Measurements from ENCODE around the gene RCN2.

RCN2 gene

DNA sequence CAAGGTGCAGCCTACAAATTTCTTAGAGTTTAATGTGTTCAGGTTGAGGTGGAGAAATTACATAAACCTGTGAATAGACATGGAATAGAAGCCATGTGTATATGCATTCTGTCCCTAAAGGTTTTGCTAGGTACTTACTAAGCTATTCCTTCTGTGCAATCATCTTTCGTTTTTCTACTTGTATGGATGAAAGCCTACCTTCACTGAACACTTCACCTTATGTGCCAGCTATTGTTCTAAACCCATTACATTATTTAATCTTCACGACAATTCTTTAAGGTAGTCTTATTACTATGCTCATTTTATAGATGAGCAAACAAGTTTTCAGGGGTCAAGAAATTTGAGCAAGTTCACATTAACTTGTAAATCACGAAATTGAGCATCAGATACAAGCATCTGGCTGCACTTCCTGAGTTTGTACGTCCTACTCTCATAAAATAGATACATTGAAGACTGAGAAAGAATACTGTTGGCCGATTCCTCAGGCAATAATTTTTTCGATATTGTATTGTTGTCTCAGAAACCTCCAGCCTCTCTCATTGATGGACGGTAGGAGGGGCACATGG is 635 bp upstream of the RCN2 start:
- DNase-seq (ENCODE audit: extremely low read depth, insufficient read length): no peak

DNA sequence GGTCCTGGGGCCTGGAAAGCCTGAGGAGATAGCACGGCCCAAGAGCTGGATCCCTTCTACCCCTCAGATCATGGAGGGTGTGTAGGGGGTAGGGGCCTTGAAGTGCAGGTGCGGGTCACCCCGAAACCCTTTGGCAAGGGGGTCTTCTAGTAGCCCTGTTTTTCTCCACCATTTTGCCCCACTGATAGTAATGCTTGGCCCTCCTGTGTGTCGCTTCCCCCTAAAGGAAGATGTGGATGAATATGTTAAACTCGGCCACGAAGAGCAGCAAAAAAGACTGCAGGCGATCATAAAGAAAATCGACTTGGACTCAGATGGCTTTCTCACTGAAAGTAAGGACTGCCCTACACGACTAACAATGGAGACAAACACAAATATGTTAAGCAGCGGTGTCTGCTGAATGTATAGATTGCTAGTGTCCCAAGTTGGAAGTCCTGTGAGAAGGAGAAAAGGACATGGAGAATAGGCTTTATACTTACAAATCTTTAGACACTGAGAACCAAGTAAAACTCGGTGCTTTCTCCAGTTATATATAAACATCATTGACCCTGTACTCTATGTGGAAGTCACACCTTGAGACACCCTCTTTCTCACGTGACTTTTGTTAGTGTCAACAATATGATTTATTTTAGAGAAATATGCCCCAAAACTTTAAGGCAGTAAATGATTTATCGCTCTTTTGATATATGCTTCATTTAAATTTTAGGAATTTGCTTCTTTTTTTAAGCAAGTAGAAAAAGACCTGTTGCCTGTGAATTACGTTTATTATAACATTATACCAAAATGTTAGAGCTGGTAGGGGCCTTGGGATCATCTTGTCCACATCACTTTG is 802 bp downstream of the RCN2 start:
- Histone ChIP-seq H3K27me3 (replicated peaks; ENCODE audit: control insufficient read depth, insufficient read depth, low read length) (no peaks in the 10 kb centered on the region), H3K4me3 (replicated peaks; ENCODE audit: low read depth, low read length) (peak overlapping the region; percentile 83), H3K36me3 (ENCODE audit: control insufficient read depth, insufficient read depth, low read length) (no peaks in the 10 kb centered on the region; the same call in 1 of the 2 replicates)
- DNase-seq (ENCODE audit: extremely low read depth, insufficient read length): no peak
- TF ChIP-seq, protein P1, sequence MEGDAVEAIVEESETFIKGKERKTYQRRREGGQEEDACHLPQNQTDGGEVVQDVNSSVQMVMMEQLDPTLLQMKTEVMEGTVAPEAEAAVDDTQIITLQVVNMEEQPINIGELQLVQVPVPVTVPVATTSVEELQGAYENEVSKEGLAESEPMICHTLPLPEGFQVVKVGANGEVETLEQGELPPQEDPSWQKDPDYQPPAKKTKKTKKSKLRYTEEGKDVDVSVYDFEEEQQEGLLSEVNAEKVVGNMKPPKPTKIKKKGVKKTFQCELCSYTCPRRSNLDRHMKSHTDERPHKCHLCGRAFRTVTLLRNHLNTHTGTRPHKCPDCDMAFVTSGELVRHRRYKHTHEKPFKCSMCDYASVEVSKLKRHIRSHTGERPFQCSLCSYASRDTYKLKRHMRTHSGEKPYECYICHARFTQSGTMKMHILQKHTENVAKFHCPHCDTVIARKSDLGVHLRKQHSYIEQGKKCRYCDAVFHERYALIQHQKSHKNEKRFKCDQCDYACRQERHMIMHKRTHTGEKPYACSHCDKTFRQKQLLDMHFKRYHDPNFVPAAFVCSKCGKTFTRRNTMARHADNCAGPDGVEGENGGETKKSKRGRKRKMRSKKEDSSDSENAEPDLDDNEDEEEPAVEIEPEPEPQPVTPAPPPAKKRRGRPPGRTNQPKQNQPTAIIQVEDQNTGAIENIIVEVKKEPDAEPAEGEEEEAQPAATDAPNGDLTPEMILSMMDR (IDR thresholded peaks at IDR 0.05; ENCODE audit: insufficient read depth, low read length, poor library complexity, severe bottlenecking): no peak

More for the DNA sequence above, 635 bp upstream of the RCN2 start:
- TF ChIP-seq, protein P1 (IDR thresholded peaks at IDR 0.05; ENCODE audit: insufficient read depth, low read length, poor library complexity, severe bottlenecking): no peak
- H3K36me3 ChIP-seq (ENCODE audit: control insufficient read depth, insufficient read depth, low read length): no peaks in the 10 kb centered on the region
- H3K27me3 ChIP-seq (replicated peaks; ENCODE audit: control insufficient read depth, insufficient read depth, low read length): no peaks in the 10 kb centered on the region
- H3K4me3 ChIP-seq (replicated peaks; ENCODE audit: low read depth, low read length): peak overlapping the region; percentile 76

DNA sequence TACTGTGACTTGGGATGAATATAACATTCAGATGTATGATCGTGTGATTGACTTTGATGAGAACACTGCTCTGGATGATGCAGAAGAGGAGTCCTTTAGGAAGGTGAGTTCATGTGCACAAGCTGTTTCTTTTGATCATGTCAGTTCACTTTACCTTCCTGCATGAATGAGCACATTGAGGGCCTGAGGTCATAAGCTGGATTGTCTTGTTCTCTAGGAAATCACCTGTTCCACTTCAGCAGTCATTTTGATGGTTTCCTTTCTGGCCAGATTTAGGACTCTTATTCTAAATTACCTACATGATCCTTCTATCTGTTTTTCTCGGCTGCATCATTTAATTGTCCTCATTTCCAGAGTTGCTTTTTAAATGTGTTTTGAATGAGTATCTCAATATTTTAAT is 4.1 kb downstream of the RCN2 start:
- DNase-seq (ENCODE audit: extremely low read depth, insufficient read length): peak; percentile 58
- TF ChIP-seq, protein P1 (IDR thresholded peaks at IDR 0.05; ENCODE audit: insufficient read depth, low read length, poor library complexity, severe bottlenecking): no peak

DNA sequence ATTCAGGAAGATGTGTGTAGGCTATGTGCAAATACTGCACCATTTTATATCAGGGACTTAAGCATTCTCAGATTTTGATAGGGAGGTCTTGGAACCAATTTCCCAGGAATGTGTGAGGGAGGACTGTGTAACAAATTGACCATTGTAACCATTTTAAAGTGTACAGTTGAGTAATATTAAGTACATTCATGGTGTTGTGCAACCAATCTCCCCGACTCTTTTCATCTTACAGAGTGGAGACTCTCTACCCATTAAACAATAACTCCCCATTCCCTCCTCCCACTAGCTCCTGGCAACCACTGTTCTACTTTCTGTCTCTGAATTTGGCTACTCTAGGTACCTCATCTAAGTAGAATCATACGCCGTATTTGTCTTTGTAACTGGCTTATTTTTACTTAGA is 5.1 kb downstream of the RCN2 start:
- Histone ChIP-seq H3K27me3 (replicated peaks; ENCODE audit: control insufficient read depth, insufficient read depth, low read length) (no peaks in the 10 kb centered on the region), H3K4me3 (replicated peaks; ENCODE audit: low read depth, low read length) (no peak overlapping the region), H3K36me3 (ENCODE audit: control insufficient read depth, insufficient read depth, low read length) (no peaks in the 10 kb centered on the region; the same call in 1 of the 2 replicates)
- TF ChIP-seq, protein P1 (IDR thresholded peaks at IDR 0.05; ENCODE audit: insufficient read depth, low read length, poor library complexity, severe bottlenecking): no peak
- DNase-seq (ENCODE audit: extremely low read depth, insufficient read length): no peak

More for the DNA sequence above, 4.1 kb downstream of the RCN2 start:
- no peaks in the 10 kb centered on the region; the same call in 1 of the 2 replicates for H3K36me3 ChIP-seq (ENCODE audit: control insufficient read depth, insufficient read depth, low read length)
- H3K4me3 ChIP-seq (replicated peaks; ENCODE audit: low read depth, low read length): no peak overlapping the region
- H3K27me3 ChIP-seq (replicated peaks; ENCODE audit: control insufficient read depth, insufficient read depth, low read length): no peaks in the 10 kb centered on the region

DNA sequence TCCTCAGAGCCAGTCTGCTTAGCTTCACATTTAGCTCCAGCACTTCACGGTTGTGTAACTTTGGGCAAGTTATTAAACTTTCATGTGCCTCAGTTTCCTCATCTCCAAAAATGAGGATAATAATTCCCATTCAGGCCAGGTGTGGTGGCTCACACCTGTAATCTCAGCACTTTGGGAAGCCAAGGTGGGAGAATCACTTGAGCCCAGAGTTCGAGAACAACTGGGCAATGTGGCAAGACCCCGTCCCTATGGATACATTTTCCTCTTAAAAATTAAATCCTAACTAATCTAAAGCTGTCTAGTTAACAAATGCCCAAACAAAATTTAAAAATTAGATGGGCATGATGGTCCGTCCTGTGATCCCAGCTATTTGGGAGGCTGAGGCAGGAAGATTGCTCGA is 7.2 kb downstream of the RCN2 start:
- H3K4me3 ChIP-seq (replicated peaks; ENCODE audit: low read depth, low read length): no peak overlapping the region
- TF ChIP-seq, protein P1 (IDR thresholded peaks at IDR 0.05; ENCODE audit: insufficient read depth, low read length, poor library complexity, severe bottlenecking): no peak
- no peaks in the 10 kb centered on the region for H3K27me3 ChIP-seq (replicated peaks; ENCODE audit: control insufficient read depth, insufficient read depth, low read length)
- DNase-seq (ENCODE audit: extremely low read depth, insufficient read length): no peak
- H3K36me3 ChIP-seq (ENCODE audit: control insufficient read depth, insufficient read depth, low read length): no peaks in the 10 kb centered on the region; the same call in 1 of the 2 replicates
